ENCODE results near the gene PTCD2.

Gene PTCD2

GRCh38 chr5:72351376-72351775 is 31.2 kb downstream of the PTCD2 start:
- DNase-seq = no peak

GRCh38 chr5:72352616-72353015 is 32.4 kb downstream of the PTCD2 start:
- DNase-seq = no peak

DNA sequence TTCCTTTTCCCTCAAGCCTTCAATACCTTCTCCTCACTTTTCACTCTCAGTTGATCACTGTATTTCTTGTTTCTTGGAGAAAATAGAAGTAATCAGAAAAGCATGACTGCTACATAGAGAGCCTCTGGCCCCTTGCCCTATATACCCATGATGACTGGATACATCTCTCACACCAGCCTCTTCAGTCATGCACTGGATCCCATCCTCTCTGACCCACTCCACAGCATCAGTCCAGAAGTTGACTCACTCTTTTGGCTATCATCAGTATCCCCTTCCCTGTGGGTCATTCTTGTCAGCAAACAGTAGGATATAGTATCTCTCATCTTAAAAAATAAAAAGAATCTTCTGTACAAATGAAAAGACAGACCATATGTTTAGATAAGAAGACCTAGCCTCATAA is 32.9 kb downstream of the PTCD2 start:
- DNase-seq = no peak

DNA sequence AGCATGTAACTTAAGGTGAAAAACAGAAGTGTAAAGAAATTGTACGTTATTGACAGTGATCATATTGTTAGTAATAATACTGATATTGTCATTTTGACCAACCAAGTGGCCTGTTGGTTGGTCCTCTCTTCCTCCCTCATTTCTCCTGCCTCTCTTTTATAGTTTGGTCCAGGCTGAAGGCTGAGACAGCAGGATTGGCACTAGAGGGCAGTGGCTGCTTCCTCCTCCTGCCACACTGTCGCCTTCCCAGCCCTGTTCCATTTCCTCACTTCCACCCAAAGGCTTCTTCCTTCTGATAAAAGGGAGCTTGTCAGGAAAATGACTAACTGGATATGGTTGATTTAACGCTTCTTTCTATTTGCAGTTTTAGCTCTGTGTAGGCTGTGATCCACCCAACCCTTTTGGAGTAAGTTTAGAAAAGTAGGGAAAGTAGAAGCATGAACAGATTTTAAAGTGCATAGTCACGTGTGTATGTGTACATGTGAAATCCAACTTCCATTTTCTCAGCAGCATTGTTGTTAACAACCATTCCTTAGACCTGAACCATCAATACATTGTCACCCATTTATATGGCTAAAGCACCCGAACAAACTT is 35.6 kb downstream of the PTCD2 start:
- DNase-seq = no peak

- DNase-seq = no peak
Measured at GRCh38 chr5:72356361-72356760, 36.2 kb downstream of the PTCD2 start.

GRCh38 chr5:72358925-72359324 is 38.8 kb downstream of the PTCD2 start:
- no peak for DNase-seq

GRCh38 chr5:72359886-72360285 is 39.7 kb downstream of the PTCD2 start:
- no peak for DNase-seq

GRCh38 chr5:72363166-72363802 is 43.1 kb downstream of the PTCD2 start:
- no peak for DNase-seq

- no peak for DNase-seq
Measured at GRCh38 chr5:72364171-72364570, 44.0 kb downstream of the PTCD2 start.

DNA sequence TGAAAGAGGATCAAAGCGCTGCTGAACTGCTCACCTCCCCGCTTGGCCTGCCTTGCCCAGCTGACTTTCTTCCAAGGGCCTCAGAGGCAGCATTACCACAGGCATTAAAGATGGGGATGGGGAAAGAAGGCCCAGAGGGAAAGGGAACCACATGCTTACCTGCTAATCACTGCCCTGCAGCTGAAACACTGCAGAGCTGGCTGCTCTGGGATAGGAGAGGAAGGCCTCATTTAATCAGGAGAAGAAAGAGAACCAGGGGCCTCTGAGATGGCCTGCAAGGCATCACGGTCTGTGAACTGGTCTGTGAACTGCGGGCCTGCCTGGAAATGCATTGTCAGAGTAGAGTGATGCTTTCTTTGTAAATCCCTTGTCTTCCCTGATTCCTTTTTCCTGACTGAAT is 44.8 kb downstream of the PTCD2 start:
- DNase-seq = no peak

GRCh38 chr5:72366324-72366976 is 46.3 kb downstream of the PTCD2 start:
- peak; percentile 3 for DNase-seq

DNA sequence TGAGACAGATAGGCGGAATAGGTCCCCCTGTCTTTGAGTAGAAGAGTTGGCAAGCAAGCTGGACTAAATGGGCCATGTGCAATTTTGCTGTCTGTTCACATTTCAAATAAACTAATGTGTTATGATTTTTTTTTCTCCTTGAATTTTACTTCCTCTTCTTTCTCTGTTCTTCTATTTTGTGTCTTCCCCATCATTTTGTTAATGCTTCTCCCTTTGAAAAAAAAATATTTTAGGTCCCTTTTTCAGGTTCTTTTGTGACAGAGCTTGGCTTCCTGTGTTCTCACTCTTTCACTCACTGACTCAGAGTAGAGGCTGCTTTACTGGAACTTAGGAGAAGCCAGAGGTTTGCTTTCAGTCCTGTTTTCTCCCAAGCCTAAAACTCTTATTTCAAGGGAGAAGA is 48.1 kb downstream of the PTCD2 start:
- DNase-seq = no peak

- no peak for DNase-seq
Measured at GRCh38 chr5:72369301-72369700, 49.1 kb downstream of the PTCD2 start.

DNA sequence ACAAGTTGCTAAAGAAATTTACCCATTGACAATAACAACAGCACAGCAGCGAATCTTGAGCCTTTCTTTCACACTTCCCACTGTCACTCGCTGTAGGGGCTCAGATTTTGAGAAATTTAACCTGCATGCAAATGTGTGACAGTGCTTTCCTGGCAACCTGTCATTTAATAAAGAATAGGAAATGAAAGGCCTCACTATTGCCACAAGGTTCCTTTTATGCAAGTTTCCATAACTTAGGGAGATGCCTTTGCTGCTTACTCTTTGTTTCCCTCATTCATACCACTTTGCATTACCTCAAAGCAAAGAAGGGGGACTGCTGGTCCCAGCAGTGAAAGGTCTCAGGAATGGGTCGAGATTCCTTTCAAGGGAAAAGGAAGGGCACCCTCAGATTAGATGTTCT is 49.5 kb downstream of the PTCD2 start:
- no peak for DNase-seq

DNA sequence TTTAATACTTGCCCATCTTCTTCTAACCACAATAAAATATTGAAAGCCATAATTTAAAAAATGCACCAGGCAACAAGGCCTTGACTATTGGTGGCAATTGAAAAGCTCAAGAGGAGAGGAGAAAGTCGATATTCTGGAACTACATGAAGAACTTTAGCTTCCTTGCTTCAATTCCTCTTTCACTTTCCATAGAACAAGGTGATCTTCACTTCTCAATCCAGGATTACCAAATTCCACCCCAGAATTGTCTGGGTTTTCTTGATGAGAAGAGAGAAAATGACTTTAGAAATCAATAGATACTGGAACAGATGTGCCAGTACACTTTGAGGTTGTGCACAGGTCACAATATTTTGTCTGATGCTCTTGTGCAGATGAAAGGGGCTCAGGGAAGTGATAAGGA is 52.2 kb downstream of the PTCD2 start:
- DNase-seq = no peak

GRCh38 chr5:72372923-72373322 is 52.8 kb downstream of the PTCD2 start:
- no peak for DNase-seq

DNA sequence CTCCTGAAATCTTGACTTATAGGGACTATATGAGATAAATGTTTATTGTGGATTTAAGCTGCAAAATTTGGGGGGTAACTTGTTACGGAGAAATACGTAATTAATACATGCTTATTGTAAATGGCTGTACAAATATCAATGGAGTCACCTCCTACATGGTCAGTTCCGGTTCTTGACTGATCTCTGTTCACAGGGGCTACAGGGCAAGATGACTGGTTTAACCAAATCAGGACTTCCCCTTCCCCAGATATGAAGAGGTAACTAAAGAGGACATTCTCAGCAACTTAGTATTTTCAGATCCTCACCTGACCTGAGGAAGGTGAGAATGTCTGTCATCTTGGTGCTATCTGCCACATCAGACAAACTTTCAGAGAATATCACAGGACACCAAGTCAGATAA is 54.7 kb downstream of the PTCD2 start:
- DNase-seq = no peak

GRCh38 chr5:72376381-72376780 is 56.2 kb downstream of the PTCD2 start:
- no peak for DNase-seq

GRCh38 chr5:72377910-72378638 is 57.9 kb downstream of the PTCD2 start:
- DNase-seq = no peak

DNA sequence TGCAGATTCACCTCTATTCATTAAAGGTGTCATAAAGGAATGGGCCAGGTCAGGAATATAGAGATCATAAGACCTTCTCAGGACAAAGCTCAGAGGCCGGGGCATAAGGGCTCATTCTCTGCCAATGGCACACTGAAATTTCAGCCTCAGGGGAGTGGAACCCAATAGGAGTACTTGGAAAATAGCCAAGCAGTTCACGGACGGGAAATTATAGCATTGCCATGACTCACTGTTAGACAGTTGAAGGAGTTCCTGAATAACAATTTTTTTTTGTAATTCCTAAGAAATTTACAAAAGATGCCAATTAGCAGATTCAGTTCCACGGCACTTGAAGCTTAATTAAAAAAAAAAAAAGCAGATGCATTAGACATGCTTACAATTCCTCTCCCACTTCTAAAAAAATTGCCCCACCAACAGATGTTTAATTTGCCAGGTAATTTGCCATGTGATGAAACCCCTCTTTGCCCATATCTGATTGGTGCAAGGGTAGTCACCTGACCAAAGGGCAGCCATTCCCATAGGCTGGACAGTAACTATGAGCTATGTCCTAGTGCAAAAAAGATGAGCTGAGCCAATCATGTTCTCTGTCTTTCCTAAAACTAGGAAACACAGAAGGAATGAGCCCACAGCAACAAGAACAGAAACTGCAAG is 58.6 kb downstream of the PTCD2 start:
- DNase-seq = no peak

GRCh38 chr5:72379936-72380335 is 59.8 kb downstream of the PTCD2 start:
- no peak for DNase-seq

- no peak for DNase-seq
Measured at GRCh38 chr5:72380492-72381274, 60.5 kb downstream of the PTCD2 start.

- DNase-seq = no peak
Measured at GRCh38 chr5:72383280-72383679, 63.1 kb downstream of the PTCD2 start.

Measured in stimulated activated CD4-positive, alpha-beta T cell treated with anti-CD3 and anti-CD28 coated beads, Interleukin-2, amount 100 ng/mL, for 48 hours (primary cell).